8988T (cell line): ENCODE results near the gene MTHFD2L.

Source experiments
- DNase-seq: peaks from one replicate; pipeline ENCODE4 v3.0.0; 2011

MTHFD2L gene

DNA sequence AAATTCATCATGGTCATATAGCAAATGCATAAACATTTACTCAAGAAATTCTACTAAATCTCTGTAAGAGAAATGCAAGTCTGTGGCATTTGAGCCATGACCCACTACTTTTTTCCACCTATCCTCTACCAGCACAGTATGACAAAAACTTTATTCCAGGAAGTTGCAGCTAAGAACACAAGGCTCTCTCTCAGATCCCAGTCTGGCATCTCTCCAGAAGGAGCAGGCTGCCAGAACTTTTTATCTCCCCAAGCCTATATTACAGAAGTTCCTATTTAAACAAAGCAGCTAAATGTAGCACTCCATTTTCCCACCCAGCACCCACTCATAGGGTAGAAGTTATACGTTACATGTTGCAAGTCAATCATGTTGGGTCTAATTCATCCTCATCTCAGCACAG is 101.0 kb downstream of the MTHFD2L start:
- no peak for DNase-seq

DNA sequence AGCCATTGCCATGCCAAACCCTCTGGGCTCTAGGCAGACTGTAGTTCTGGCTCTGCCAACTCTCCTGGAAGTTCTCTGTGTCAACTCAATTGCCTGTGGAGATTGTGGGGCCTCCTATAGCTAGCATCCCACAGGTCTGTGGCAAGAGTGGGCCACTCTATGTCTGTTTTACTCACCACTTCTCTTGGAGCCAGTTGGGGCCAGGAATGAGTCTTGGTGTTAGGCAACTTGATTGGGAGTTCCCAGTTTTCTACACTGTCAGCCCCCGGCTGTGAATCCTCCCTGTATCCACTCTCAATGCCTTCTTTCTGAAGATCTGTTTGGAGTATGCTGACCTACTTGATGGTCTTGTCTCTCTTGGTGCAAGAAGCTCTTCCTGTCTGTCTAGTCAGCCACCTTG is 102.1 kb downstream of the MTHFD2L start:
- DNase-seq = no peak

DNA sequence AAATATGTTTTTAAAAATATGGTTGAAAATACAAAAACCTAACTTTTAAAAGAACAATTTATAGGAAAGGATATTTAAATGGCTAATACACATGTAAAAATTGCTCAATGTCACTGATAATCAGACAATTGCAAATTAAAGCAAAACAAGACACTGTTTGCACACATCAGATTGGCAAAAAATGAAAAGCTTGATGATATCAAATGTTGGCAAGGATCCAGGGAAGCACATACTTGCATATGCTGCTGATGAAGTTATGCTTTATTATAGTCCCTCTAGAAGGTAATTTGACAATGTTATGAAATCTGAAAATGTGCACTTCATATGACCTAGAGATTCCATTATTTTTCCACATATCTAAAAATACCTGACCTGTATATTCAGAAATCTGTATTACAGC is 104.6 kb downstream of the MTHFD2L start:
- DNase-seq = no peak

DNA sequence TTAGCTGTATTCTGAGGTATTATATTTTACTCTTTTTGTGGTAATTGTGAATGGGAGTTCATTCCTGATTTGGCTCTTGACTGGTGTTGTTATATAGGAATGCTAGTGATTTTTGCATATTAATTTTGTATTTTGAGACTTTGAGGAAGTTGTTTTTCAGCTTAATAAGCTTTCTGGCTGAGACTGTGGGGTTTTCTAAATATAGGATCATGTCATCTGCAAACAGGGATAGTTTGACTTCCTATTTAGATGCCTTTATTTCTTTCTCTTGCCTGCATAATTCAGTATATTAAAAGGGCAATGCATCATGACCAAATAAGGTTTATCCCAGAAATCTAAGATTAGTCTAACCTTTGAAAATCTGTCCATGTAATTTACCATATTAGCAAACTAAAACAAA is 105.6 kb downstream of the MTHFD2L start:
- DNase-seq = no peak

DNA sequence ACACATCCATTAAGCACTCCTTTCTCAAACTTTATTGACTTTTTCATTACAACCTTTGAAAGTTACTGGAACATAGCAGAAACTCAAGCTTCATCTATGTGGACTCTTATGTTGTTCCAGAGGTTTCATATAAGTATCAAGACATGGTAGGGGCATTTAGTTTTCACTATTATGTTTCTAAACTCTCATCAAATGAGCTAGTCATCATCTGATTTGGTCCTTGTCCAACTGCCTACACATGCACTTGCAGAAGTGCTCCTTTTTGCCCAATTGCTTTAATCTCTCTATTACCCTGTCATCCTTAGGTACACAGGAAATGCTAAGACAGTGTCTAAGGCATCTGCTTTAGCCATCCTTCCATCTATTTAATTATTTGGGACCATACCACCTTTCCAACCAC is 108.2 kb downstream of the MTHFD2L start:
- no peak for DNase-seq

DNA sequence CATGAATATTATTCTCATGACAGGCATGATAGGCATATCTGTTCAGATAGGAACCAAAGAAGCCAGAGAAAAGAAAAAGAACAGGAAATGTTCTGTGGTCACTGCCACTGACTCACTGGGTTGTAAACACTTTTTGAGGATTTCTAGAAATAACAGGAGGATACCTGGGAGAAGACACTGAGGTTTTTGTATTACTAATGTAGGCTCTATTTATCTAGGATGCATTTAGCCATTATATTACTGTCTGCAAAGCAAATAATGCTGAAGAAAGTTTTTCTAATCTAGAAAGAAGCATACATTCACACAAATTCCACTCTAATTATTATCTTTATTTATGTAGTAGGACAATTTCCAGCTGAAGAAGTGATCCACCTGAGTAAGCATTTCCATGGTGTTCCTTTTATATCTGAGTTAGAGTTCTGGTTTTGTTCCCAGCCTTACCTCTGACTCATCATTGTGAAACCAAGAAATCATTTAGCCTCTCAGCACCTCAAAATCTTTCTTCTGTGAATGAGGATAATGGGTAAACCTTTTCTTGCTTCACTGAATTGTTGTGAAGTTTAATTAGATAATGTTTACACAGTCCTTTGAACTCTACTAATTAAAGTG is 110.2 kb downstream of the MTHFD2L start:
- no peak for DNase-seq

DNA sequence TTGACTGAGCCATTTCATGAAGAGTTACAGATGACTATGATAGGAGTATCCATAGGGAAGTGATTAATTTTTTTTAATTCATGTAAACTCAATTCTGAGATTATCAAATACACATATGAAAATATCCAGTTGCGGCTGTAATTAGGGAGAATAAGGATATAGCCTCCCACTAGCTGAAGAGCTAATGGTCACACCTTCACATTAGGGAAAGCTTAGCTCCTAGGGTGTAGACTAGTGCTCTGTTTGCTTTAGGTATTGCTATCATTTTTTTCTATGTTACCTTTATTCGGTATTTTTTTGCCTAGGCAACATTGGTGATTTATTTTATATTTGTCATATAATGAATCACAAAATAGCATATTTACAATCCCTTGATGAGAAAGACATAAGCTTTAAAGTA is 110.7 kb downstream of the MTHFD2L start:
- DNase-seq = no peak

DNA sequence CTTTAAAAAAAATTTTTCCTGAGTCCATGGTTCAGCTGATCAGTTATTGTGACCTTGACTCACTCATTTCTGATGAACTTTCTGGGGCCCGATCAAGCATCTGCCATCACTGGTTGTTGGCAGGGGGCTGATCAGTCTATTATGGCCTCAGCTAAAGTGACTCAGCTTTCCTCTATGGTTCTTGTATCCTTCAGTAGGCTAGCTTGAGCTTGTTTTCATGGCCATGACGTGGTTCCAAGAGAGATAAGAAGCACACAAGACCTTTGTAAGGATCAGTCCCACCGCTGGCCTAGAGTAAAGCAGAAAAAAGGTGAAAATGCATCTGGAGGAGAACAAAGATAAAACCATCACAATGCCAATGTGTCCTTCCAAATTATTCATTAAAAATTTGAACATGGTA is 120.6 kb downstream of the MTHFD2L start:
- DNase-seq = no peak

DNA sequence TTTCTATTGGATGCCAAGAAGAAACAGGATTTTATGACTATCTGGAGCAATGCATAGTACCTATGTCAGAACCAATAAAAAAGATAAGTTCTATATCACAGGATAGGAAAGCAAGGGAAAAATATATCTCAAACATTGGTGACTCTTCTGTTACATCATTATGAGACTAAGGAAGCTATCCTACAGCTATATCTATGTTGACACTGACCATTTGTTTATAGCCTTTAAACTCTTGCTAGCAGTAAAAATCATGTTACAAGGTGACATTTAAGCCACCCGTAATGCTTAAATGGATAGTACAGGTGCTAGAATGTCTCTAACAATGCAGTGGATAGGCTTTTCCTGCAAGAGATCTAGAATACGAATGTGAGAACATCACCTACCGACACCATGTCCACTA is 121.8 kb downstream of the MTHFD2L start:
- no peak for DNase-seq

DNA sequence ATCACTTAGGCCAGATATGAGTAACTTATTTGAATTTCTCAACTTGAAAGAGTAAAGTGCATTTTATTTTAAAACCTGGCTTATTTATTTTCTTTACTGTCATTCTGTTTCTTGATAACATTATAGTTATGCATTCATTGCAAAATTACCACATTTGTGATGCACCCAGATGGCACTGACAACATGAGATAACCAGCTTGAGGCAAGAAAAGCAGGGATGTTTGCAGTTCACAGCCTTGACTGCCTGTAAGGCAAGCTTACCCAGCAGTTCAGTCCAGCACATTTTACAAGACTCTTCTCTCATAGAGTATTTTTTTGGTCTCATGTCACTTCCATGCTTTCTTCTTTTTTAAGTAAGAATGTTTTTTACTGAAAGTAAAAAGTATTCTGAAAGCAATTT is 125.0 kb downstream of the MTHFD2L start:
- DNase-seq = no peak

DNA sequence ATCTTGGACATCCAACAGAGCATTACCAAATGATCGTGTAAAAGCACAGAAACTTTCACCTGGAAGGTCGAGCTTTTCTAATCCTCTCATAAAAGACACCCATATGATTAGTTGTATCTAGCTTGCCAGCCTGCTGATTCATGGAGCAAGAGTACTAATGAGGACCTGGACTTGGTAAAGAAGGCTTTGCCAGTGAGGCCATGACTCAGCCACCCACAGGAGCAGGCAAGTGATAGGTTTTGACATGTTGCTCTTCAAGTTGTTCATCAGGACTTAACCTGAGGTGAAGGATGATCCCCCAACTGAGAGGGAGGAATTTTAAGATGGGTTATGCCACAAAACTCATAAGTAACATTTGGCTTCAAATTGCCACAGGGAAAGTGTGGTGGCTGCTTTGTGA is 125.7 kb downstream of the MTHFD2L start:
- no peak for DNase-seq

DNA sequence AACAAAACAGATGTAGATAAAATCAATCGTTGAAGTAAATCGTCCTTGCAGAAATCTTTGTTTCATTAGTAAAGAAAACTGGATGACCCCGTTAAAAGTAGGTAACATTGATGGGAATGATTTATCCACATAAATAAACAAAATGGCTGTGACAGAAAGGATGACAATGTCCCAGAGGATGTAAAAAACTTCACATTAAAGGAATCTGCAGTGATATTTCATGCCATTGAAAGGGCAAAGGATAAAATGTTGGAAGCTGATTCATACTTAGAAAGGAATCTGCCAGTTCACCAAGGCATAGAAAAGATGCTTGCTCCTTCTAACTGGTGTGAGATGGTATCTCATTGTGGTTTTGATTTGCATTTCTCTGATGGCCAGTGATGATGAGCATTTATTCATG is 126.1 kb downstream of the MTHFD2L start:
- no peak for DNase-seq

DNA sequence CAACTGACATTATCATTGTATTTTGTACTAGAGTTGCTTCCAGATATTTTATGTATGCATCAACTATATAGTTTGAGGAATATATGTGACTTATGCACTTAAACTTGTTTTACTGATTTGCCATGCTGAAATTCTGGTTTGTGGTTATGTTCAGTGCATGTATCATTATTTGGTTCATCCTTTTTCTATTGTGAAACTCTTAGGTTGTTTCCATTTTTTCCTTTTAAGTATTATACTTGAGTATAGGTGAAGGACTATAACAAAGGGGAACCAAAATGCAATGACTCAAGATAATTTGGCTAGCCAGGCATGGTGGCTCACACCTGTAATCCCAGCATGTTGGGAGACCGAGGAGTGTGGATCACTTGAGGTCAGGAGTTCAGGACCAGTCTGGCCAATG is 129.2 kb downstream of the MTHFD2L start:
- no peak for DNase-seq

DNA sequence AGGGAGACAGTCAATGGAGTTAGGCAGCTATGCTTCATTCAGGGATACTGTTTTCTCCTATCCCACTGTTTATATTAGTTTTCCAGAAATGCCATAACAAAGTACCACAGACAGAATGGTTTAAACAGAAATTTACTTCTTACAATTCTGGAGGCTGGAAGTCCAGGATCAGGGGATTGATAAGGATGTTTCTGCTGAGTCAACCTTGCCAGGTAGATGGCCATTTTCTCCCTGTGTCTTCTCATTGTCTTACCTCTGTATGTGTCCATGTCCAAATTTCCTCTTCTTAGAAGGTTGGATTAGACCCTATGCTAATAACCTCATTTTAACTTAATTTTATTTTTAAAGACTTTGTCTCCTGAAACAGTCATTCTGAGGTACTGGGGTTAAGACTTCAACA is 129.9 kb downstream of the MTHFD2L start:
- DNase-seq = no peak

DNA sequence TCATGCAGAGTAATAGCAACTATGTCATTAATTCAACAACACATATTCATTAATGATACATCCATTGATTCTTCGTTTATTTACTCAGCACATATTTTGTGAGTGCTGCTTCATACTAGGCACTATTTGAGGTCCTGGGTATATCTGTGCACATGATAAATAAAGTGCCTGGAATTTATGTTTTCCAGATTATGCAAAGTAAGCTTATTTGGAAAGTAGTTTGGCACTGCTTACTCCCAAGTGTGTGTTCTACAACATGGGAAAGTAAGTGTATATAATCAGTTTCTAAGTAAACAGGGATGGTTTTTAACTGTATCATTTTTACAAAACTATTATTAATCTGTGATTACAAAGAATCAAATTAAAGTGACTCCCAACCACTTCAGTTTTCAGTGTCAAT is 133.6 kb downstream of the MTHFD2L start:
- no peak for DNase-seq

DNA sequence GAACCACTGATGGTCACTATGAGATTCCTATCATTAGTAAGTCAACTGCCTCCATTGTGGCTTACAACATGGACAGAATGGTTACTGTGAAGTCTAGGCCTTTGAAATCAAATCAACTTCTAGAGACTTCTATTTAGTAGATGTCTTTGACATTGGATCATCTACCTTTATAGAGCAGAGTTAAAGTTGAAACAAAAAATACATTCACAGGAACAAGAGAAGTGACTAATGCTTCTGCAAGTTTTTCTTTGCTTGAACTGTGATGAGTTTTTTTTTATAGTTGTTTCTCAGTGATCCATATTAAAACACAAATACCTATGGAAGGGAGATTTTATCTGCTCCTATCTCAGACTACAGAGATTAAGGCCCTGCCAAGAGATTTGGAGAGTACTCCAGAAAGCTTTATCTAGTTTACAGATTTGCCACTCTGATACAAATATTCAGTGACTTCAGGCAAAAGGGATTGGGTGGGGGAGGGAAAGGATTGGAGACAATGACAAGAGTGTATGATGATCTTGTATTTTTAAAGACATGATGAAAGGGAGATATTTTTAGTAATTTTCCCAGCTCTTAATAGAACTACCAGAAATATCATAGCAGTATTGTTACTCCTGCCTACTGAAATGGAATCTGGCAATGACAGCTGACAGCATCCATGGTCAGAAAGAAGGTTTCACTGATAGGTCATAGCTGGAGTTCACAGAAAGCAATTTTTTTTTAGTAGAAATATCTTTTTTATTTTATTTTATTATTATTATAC is 134.4 kb downstream of the MTHFD2L start:
- no peak for DNase-seq

DNA sequence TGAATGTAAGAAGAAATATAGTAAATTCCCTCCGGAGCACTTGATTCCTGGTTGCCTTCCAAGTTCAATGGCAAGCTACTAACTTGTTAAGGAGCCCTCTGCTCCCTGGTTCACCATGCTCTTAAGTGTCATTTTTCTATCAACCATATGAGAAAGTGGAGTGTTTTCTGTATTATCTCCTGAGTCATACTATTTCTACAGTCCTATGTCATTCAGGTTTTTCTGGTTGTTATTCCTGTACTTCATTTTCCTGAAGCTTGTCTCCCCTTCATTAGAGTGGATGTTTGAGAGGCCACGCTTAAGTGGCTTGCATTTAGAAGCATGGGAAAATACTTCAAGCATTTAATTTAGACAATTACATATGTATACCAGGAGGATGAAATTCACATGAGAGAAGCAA is 135.6 kb downstream of the MTHFD2L start:
- no peak for DNase-seq

DNA sequence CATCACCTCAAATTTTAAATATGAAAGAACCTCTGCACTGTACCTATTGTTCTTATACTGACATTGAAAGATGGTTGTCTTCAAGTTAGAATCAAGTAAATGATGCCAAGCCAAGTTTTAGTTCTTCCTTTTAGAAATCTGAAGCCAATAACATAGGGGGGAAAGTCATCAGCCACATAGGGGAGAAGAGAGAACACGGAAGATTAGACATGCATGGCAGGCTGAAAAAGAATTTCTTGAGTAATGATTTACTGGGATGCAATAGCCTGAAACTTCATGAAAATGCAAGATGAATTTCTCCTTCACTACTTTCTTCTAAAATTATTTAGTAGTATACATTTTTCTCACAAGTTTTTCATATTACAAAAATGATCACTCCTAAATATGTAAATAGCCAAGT is 136.8 kb downstream of the MTHFD2L start:
- DNase-seq = no peak

DNA sequence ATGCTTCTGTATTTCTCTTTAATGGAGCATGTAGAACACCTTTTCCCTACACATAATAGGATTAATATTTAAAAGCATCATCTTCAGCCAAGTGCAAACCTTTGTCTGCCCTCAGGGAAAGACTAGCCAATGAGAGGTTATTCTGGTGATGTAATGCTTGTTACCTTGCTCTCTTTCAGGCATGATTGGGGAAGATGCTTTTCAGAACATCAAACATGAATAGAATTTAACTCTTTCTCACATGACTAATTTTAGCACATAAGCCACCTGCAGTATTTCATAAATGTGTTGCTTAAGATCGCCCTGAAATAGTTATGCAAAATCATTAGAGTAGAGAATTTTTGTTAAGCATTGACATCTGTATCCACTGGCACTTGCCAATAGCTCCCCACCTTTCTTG is 139.6 kb downstream of the MTHFD2L start:
- no peak for DNase-seq

DNA sequence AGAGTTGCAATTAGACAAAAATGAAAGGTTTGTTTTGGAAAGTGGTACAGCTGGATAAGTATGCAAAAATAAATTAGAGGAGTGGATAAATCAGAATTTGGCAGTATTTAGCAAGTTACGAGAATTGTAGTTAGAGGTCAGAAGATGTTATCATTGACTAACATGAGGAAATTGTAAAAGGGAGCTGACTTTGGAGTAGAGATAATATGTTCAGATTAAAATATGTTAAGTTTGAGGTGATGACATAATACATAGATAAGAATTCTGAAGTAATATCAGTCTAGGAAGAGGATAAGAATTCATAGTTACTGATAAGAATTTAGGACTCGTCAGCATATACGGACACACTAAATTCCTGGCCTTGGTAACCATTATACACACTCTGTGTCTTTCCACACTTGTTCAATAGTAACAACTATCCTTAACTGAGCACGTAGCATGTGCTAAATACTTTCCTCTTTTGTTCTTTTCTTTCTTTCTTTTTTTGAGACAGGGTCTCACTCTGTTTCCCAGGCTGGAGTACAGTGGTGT is 146.2 kb downstream of the MTHFD2L start:
- no peak for DNase-seq

DNA sequence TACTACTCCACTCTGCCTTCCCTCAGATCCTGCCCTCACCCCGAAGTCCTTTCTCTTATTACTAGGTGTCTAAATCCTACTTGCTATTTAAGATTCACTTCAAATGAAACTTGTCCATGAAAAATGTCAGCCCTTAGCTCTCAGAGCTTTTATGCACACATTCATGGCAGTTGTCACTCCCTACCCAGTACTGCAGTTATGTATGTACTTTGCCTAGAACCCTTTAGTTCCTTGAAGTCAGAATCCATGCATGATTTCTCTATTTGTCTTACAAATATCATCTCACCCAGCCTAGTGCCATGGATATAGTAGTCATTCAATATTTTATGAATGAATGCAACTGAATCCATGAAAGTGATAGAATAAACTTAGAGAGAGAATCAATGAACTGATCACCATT is 147.1 kb downstream of the MTHFD2L start:
- no peak for DNase-seq

DNA sequence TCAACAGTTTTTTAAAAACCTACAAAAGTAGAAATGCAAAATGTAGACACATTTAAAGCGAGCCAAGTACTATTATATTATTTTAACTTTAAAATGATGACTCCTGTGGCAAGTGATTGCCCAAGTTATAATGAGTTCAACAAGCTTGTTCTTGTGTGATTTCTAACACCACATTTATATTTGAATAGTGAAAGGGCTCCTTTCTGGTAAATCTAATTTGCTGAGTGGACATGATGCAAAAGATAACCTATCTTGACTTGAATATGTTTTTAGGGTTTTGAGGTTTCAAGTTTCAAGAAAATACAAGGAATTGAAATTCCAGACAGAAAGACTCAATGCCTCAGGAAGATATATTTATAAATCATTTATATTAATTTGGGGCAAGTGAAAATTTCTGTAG is 149.3 kb downstream of the MTHFD2L start:
- DNase-seq = no peak

DNA sequence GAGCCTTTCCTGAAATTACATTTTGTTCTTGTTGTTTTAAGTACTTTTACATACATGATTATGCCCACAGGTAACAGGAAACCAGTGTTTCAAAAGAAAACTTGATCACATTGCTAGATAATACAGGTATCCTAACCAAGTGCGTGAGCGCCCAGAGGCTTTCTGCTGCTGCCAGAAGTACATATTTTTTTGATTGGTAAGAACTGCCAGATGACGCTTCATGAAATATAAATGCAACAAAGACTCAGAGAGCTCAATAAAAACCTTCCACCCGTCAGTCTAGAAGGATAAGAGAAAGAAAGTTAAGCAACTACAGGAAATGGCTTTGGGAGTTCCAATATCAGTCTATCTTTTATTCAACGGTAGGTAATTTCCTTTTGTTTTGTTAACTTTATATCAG is 150.3 kb downstream of the MTHFD2L start, which contains the start of gene EPGN:
EPGN (plus strand) TSS at position 256 of the 400 bp plus-strand sequence; CDS start at position 320, 64 bp downstream.
- DNase-seq = no peak

DNA sequence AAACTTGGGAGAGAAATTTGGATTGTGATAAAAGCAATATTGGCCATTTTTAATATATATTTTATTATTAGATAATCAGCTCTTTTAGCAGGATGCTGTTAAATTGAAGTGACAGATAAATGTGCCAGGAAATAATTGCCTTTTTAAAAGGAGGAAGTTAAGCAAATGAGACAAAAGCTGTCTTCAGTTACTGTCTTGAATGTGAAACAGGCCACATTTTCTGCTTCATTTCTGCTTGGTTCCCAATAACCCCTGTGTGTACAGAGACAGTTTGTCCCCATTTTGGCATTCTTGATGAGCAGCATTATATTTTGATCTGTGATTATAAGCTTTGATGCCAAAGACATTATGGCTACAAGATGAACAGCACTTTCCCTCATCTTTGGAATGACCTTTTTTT is 151.3 kb downstream of the MTHFD2L start:
- no peak for DNase-seq
